NT2/D1 (cell line): ENCODE results near the gene RIMBP2.

ENCODE experiments used
- YY1 ChIP-seq: IDR thresholded peaks from 2 replicates; pipeline ENCODE4 v1.6.1; 2011; ENCODE audit not compliant: insufficient read length, insufficient read depth
- ZNF274 ChIP-seq: IDR thresholded peaks from 2 replicates; pipeline ENCODE4 v1.6.1; 2011; ENCODE audit warnings: mild to moderate bottlenecking, low read depth, low read length

DNA sequence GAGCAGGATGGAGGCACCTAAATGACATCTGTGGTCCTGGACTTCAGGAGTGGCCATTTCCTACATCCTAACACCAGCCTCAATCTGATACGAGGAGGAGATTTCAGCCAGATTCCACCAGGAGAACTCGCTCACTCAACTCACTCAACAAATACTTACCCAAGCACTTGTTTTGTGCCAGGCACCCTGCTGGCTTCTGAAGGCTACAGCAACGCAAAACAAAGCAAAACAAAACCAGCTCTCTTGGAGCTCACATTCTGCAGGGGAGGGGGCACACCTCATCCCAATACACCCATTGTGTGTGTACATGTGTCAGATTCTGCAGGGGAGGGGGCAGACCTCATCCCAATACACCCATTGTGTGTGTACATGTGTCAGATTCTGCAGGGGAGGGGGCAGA is 233.7 kb downstream of the RIMBP2 start:
- no peak for TF ChIP-seq ZNF274
- no peak for TF ChIP-seq YY1
